ENCODE results near the gene MBNL2. TPM values are rescaled to one million over a fixed set of nuclear protein-coding genes. Genes with fewer than 3 reads are reported as not detected.

MBNL2 gene
- total and polyA plus RNA-seq, 2 experiments from 2014 or later: 0.55 to 3.2 TPM

DNA sequence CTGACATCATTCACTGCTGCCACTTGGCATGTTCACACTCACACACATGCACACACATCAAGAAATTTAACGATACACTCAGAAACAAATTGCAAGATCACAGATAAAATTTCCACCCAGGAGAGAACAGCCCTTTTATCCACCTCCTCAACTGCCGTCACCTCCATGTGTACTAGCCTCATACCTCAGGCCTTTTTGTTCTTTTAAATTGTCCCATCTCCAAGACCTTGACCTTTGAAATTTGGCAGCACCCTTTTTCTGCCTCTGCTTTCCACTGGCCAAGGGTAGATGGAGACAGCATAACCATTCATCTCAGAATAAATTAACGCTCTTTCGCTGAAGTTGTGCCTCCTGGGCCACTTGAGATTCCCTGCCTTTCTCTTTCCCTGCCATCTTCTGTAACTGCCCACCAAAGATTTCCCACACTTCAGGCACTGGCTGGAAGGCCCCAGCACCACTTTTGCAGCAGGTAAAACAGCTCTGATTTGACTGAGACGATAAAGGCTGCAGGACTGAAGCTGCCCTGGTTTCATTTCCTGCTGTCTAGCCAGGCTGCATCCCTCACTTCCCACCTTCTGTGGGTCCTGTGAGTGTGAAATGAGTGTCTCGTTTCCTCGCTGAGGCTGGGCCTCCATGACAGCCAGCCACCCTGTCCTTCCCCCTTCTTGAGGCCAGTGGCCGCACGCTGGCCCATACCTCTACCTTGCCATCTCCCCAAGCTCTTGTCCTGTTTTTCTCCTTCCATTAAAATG is 39.3 kb downstream of the MBNL2 start:
- Mint-ChIP-seq H3K27ac (no peak overlapping the region), H3K9me3 (no peaks in the 10 kb centered on the region), H3K27me3 (ENCODE audit: insufficient read depth, low read depth, poor library complexity) (peaks cover 2% of the 10 kb centered on the region), H3K4me1 (peaks cover 61% of the 10 kb centered on the region), H3K36me3 (ENCODE audit: low read depth) (no peaks in the 10 kb centered on the region), H3K4me3 (no peak overlapping the region)
- Histone ChIP-seq H3K27ac (ENCODE audit: low read depth) (no peak overlapping the region), H2AFZ (no peak overlapping the region), H3K27me3 (ENCODE audit: insufficient read depth) (no peaks in the 10 kb centered on the region), H3K9me2 (ENCODE audit: insufficient read depth) (no peaks in the 10 kb centered on the region), H3K36me3 (ENCODE audit: insufficient read depth) (no peaks in the 10 kb centered on the region), H3K79me2 (replicated peaks; ENCODE audit: insufficient read depth) (no peaks in the 10 kb centered on the region), H3K4me3 (no peak overlapping the region), H3K4me2 (no peak overlapping the region), H3F3A (replicated peaks; ENCODE audit: low read depth) (no peaks in the 10 kb centered on the region), H4K20me1 (replicated peaks; ENCODE audit: insufficient read depth) (no peaks in the 10 kb centered on the region), H3K4me1 (ENCODE audit: insufficient read depth) (peaks cover 23% of the 10 kb centered on the region)
- DNase-seq (ENCODE audit: low spot score) (no peak), ATAC-seq (no peak)
- TF ChIP-seq STAT1 (IDR thresholded peaks at IDR 0.05; ENCODE audit: unreplicated experiment) (no peak), NANOG (IDR thresholded peaks at IDR 0.05; ENCODE audit: borderline replicate concordance) (no peak), EZH2phosphoT487 (IDR thresholded peaks at IDR 0.05; ENCODE audit: unreplicated experiment) (no peak), CREB1 (CRISPR knock-in tag; IDR thresholded peaks at IDR 0.05; ENCODE audit: low read depth) (no peak)
- TF ChIP-seq, protein P1, sequence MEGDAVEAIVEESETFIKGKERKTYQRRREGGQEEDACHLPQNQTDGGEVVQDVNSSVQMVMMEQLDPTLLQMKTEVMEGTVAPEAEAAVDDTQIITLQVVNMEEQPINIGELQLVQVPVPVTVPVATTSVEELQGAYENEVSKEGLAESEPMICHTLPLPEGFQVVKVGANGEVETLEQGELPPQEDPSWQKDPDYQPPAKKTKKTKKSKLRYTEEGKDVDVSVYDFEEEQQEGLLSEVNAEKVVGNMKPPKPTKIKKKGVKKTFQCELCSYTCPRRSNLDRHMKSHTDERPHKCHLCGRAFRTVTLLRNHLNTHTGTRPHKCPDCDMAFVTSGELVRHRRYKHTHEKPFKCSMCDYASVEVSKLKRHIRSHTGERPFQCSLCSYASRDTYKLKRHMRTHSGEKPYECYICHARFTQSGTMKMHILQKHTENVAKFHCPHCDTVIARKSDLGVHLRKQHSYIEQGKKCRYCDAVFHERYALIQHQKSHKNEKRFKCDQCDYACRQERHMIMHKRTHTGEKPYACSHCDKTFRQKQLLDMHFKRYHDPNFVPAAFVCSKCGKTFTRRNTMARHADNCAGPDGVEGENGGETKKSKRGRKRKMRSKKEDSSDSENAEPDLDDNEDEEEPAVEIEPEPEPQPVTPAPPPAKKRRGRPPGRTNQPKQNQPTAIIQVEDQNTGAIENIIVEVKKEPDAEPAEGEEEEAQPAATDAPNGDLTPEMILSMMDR (conservative IDR thresholded peaks at IDR 0.05; ENCODE audit: low read depth in 2 of 2): no peak

- H3K36me3 Mint-ChIP-seq (ENCODE audit: low read depth): no peaks in the 10 kb centered on the region
- ATAC-seq (no peak), DNase-seq (ENCODE audit: low spot score) (no peak)
- H3K9me2 ChIP-seq (ENCODE audit: insufficient read depth): no peaks in the 10 kb centered on the region
- H3K27ac Mint-ChIP-seq: no peak overlapping the region
- H3K79me2 ChIP-seq (replicated peaks; ENCODE audit: insufficient read depth): no peaks in the 10 kb centered on the region
- H3K4me3 ChIP-seq: no peak overlapping the region
- no peaks in the 10 kb centered on the region for H4K20me1 ChIP-seq (replicated peaks; ENCODE audit: insufficient read depth)
- H3F3A ChIP-seq (replicated peaks; ENCODE audit: low read depth): no peaks in the 10 kb centered on the region
- H3K4me3 Mint-ChIP-seq: no peak overlapping the region
- H3K36me3 ChIP-seq (ENCODE audit: insufficient read depth): no peaks in the 10 kb centered on the region
- H3K4me2 ChIP-seq: no peak overlapping the region
- H3K27ac ChIP-seq (ENCODE audit: low read depth): no peak overlapping the region
- no peak overlapping the region for H2AFZ ChIP-seq
- H3K4me1 ChIP-seq (ENCODE audit: insufficient read depth): peaks cover 23% of the 10 kb centered on the region
- no peaks in the 10 kb centered on the region for H3K9me3 Mint-ChIP-seq
- peaks cover 60% of the 10 kb centered on the region for H3K4me1 Mint-ChIP-seq
- H3K27me3 ChIP-seq (ENCODE audit: insufficient read depth): no peaks in the 10 kb centered on the region
- peaks cover 2% of the 10 kb centered on the region for H3K27me3 Mint-ChIP-seq (ENCODE audit: insufficient read depth, low read depth, poor library complexity)
- TF ChIP-seq STAT1 (IDR thresholded peaks at IDR 0.05; ENCODE audit: unreplicated experiment) (no peak), JUNB (IDR thresholded peaks at IDR 0.05; ENCODE audit: unreplicated experiment) (no peak), POLR2AphosphoS5 (IDR thresholded peaks at IDR 0.05; ENCODE audit: low read depth) (no peak), ZNF462 (CRISPR knock-in tag; IDR thresholded peaks at IDR 0.05) (no peak), ZNF114 (CRISPR knock-in tag; IDR thresholded peaks at IDR 0.05) (no peak), ZNF331 (CRISPR knock-in tag; IDR thresholded peaks at IDR 0.05; ENCODE audit: low read depth) (no peak), EZH2 (IDR thresholded peaks at IDR 0.05; ENCODE audit: low read depth, unreplicated experiment) (no peak), NANOG (IDR thresholded peaks at IDR 0.05; ENCODE audit: borderline replicate concordance) (no peak)
- TF ChIP-seq, protein P2, sequence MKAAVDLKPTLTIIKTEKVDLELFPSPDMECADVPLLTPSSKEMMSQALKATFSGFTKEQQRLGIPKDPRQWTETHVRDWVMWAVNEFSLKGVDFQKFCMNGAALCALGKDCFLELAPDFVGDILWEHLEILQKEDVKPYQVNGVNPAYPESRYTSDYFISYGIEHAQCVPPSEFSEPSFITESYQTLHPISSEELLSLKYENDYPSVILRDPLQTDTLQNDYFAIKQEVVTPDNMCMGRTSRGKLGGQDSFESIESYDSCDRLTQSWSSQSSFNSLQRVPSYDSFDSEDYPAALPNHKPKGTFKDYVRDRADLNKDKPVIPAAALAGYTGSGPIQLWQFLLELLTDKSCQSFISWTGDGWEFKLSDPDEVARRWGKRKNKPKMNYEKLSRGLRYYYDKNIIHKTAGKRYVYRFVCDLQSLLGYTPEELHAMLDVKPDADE (IDR thresholded peaks at IDR 0.05): no peak
Observed at GRCh38 chr13:97262058-97262457, 39.9 kb downstream of the MBNL2 start.
